Upper lobe of left lung (tissue), 4 donors: ENCODE measurements around the gene RNF11.

Experiments used
- CTCF ChIP-seq, 6 experiments: fragments of 450-650 bp in 4 of 6; fragments of 200-600 bp in 2 of 6; sonication (generic) in 2 of 6; IDR thresholded peaks; one replicate each; pipeline ENCODE4 v1.5.1; 2016 to 2019; ENCODE audit warnings: antibody characterized with exemption in 6 of 6
- EP300 ChIP-seq, 4 donors: sonication (generic); formaldehyde crosslinking; IDR thresholded peaks; one replicate each; pipeline ENCODE4 v1.5.1; 2017; ENCODE audit warnings: antibody characterized with exemption in 4 of 4, control low read depth in 2 of 4
- POLR2AphosphoS5 ChIP-seq, 2 donors: sonication (generic); formaldehyde crosslinking; IDR thresholded peaks; one replicate each; pipeline ENCODE4 v1.5.1; 2017; ENCODE audit warnings: antibody characterized with exemption in 2 of 2

GRCh38 chr1:51252366-51252765 is 16.3 kb downstream of the RNF11 start:
- TF ChIP-seq CTCF (IDR thresholded peaks at IDR 0.05), result no peak
- no peak for TF ChIP-seq POLR2AphosphoS5 (IDR thresholded peaks at IDR 0.05)
- TF ChIP-seq EP300 (IDR thresholded peaks at IDR 0.05), result no peak
